GM21825 (cell line): ENCODE data around the gene SDK1.

ENCODE experiments used
- ATAC-seq: cut with Tn5 transposase; IDR thresholded peaks from one replicate; pipeline ENCODE4 v1.9.1; 2021; ENCODE audit warnings: mild to moderate bottlenecking, moderate library complexity; ENCODE audit not compliant: unreplicated experiment

The SDK1 gene

DNA sequence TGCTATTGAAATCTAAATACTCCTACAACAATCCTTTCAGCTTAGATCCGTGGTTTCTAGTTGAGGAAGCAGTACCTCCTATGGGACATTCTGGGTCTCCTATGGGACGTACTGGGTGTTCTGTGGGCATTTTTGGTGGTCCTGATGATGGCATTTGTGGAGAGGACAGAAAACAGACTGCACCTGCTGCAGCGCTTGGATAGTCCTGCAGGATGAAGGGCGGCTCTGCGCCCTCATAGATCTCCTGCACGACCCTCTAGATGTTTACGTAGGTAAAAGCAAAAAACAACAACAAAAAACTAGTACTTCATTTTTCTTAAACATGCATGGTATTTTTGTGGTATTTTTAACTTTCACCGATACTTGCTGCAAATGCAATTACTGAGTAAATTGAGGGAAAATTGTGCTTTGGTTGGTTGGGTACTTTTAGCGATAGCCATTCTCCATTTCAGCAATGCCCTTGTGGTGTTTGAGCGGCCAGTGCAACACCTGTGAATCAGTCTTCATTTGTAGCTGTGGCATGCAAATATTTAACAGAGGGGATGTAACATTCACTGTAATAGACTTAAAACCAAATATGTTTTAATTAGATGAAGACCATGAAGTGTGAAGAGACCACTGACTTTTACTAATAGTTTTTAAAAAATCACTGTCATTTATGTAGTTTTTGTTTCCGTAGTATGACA, 461.2 kb downstream of the SDK1 start:
- no peak for ATAC-seq

DNA sequence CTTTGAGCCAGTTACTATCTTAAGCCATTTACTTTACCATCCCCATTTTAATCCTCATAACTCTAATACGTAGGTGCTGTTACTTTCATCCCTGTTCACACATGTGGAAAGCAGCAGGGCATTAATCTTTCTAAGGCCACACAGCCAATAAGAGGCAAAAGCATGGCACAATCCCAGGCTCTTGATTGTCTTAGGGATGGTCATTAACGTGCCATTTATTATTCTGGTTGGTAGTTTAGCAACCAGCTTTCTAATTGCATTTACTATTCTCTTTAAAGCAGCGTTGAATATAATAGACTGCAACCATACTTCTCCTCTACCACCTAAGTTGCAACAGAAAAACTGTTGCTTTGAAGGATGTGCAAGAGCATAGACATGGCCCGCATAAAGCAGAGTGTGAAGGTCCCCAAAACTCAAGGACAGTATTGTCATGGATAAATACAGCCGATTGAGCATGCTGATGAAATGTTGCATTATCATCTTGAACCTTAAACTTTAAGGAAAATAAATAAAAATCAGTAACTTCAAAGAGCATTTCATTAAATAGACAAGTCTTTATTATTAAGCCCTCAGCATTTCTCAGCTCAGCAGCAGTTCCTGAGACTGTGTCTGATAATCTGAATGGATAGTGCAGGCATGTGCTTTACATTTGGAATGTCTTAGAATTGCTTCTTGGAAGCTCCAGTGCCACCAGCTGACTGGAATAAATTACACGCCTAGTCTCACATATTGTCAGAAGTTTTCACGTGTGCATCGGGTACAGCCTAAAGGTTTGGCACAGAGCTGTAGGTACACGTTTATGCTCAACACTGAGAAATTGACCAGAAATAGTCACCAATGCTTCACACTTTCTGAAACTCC, 467.1 kb downstream of the SDK1 start:
- no peak for ATAC-seq

DNA sequence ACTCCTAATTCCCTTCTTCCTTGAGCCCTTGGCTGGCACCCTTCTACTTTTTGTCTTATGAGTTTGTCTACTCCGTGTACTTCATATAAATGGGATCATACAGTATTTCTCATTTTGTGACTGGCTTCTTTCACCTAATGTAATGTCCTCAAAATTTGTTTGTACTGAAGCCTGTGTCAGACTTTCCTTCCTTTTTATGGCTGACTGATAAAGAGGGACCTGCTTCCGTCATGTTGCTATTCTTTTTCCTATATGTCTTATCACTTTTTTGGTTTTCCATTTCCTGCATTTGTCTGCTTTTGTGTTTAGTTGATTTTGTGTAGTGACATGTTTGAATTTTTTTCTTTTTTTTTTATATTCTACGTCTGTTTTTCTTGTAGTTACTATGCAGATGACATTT, 470.9 kb downstream of the SDK1 start:
- ATAC-seq = no peak

DNA sequence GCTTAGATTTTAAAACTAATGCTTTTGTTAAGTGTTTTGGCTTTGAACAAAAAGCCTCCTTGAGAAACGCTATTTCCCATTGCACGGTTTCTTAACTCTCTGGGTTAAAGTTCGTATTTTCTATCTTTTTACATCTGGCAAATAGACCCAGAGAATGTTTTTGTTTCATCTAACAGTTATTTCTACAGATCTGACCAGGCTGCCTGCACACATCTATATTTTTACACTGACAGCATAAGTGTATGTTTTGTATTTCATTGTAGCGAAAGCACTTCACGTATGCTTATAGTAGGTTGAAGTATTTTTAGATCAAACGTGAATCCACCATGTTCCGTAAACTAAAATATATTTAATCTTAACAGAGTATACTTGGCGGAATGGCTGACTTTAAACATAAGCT, 477.3 kb downstream of the SDK1 start:
- no peak for ATAC-seq

DNA sequence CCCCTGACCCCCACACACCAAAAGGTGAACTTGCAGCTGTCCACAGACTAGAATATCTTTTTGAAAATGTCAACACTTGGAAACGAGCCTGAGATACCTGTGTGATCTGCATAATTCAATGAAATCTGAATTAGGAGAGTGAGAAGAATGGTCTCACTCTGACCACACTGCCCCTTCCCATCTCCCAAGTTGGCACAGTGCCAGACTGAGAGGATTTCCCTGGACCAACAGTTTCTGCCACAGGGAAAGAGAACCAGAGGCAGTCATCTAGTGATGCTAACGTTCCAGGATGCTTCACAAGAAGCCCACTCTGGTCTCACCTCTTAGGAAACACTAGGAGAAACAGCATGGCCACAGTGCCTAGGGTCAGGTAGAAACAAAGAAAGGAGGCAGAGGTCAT, 479.0 kb downstream of the SDK1 start:
- no peak for ATAC-seq

DNA sequence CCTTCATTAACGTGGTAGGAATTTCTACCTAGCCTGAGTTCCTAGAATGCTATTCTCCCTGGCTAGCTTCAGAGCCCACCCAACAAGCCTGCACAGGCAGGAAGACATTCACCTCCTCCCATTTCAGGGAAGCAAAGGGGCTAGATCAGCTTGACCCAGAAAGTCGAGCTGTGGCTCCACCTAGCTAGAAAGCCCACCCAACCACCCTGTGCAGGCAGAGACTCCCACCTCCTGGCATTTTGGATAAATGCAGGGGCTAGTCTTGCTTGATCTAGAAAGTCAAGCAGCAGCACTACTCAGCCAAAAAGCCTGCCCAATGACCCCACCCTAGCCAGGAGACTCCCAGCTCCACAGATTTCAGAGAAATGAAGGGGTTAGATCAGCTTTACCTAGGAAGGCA, 479.5 kb downstream of the SDK1 start:
- ATAC-seq = no peak

DNA sequence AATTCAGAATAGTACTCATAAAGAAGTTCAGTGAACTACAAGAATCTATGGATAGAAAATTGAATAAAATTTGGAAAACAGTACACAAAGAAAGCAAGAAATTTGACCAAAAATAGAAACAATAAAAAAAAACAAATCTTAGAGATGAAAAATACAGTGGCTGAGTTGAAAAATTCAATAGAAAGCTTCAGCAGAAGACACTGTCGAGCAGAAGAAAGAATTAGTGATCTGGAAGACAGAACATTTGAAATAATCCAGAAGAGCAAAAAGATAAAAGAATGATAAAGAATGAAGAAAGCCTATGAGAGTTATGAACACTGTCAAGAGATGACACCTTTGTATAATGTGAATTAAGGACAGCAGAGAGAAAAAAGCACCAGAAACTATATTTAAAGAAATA, 480.6 kb downstream of the SDK1 start:
- ATAC-seq = no peak

DNA sequence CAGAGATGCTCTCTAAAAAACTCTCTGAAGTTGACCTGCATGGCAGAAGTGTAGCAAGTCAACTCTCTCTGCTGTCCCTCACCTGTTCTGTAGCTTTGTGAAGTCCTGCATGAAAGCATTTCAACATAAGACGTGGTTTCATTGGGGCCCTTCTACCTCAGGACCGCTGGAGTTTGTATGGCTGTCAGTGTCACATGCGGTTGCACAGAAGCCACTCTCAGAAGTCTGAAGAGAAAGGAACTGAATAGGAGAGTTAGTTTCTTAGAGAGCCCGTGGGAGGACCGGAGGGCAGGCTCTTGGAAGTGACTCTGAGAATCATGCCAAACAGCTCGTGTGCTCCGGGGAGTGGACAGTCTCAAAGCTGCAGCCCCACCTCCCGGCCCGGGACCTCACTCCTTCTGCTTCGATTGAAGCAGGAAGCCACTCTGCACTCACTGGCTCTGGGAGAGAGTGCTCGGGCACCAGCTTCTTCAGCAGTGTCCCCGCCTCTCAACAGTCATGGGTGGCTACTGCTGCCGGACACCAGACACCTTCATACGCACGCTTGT, 486.7 kb downstream of the SDK1 start:
- ATAC-seq = no peak

DNA sequence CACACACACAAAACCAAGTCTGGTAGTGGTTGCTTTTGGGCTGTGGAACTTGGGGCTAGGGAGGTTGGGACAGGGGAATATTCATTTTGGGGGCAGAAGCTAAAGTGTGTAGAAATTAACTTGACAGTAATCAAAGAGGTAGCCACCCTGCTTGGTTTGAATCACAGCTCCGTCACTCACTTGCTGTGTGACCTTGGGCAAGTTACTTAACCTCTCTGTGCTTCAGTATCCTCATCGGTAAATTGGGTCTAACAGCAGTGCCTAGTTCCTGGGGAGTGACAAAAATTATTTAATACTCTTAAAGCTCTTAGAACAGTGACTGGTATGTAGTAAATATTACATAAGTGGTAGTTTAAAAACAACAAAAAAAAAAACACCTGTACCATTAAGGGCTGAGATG, 489.8 kb downstream of the SDK1 start:
- ATAC-seq = no peak

DNA sequence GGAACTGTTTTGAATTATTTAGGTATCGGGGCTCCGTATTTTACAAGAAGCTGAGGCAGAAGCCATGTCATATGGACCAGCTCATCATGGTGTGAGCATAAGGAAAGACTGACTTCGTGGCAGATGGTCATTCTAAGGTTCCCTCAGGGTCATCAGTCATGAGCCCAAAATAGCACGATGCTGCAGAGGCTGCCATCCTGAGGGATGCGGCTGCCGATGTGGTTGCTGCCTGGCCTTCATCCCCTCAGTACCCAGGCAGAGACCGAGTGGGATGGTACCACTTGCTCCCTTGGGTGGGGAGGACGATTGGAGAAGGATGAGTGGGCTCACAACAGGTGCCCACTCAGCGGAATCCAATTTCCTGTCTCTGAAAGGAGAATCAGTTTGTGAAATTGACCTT, 490.3 kb downstream of the SDK1 start:
- ATAC-seq = no peak

DNA sequence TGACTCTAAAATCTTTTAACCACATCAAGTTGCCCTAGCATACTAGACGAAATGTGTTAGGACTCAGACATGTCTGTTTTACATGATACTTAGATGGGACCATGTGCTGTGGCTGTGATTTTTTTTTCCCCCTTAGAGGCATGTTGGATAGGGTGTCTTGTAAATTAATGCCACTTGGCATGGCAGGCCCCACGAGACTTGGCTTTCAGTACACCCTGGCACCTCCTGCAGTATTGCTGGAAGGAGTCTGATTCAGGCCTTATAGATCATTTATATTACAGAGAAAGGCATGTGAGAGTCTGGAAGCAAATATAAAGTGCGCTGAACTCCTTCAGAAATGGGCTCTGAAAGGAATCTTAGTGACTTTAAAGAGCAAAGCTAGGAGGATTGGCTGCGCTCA, 494.1 kb downstream of the SDK1 start:
- no peak for ATAC-seq

DNA sequence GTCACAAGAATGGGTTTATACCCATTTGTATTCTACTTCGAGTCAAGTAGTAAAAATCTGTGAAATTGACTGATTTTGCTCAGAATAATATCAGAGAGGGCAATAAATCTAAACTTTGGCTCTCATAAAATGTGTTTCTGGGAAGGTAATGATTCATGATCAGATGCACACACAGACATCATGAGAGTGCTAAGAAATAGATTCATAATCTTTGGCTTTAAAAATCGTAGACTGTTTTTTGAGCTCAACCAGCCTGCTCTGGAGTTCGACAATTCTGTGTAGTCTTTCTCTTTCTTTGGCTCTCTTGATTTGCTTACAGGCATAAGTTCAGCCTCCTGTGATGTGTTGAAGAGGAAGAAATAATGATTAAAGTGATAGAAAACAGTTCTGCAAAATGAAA, 494.7 kb downstream of the SDK1 start:
- no peak for ATAC-seq

DNA sequence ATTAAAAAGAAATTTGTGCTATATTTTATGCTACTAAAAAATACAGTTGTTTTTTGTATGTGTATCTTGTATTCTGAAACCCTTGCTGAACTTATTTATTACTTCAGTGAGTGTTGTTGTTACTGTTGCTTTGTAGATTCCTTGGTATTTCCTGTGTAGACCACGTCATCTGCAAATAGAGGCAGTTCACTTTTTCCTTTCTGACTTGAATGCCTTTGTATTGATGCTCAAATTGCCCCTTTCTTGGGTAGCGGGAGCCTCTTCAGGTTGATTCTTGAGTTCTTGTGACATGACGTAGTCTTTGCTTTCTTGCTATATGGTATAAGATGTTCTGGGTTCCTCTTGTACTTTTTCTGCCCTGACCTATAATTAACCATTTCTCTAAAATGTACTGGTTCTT, 504.1 kb downstream of the SDK1 start:
- no peak for ATAC-seq

DNA sequence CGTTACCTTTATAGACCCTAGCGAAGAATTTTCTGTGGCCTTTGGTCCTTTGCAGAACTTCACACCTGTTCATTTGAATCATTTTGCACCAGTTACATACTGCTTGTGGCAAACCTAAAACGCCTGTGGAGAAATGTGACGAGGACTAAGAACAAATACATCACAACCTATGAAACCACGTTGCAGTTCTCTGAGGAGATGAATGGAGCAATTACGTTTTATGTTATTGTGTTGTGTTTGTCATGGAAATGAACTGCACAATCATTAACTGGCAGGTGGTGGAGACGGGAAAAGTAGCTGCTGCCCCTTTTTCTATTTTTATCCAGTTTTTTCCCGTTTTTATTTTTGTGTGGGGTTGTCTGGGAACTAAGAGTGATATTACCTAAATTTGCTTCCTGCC, 505.5 kb downstream of the SDK1 start:
- no peak for ATAC-seq

DNA sequence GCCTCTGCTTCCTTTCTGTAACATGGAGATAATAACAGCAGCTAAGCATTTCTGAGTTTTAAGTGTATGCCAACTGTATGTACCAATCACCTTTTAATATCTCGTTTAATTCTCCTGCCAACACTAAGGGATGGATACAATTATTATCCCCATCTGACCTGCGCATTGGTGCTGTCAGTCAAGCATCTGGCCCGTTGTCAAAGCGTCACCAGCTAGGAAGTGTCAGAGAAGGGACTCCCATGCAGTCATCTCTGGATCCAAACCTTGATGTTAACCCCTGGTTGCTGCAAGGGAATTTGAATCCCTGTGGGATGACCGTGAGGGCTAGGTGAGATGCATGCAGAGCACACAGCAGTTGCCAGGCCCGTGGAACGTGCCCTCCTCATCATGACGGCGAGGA, 506.8 kb downstream of the SDK1 start:
- ATAC-seq = no peak

DNA sequence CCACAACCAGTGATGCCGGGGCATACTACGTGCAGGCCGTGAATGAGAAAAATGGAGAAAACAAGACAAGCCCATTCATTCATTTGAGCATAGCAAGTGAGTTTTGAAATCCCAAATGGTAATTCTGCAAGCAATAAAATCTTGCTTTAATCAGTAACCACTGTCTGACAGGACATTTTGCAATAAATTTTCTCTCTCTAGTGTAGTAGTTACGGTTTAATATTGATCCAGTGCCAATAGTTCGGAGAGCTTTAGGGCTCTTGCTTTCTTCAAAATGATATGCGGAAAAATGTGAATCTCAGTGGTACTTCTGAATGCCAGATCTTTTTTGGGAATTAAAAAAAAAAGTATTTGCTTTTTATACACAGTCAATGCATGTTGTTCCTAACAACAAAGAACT, 520.4 kb downstream of the SDK1 start:
- ATAC-seq = no peak

DNA sequence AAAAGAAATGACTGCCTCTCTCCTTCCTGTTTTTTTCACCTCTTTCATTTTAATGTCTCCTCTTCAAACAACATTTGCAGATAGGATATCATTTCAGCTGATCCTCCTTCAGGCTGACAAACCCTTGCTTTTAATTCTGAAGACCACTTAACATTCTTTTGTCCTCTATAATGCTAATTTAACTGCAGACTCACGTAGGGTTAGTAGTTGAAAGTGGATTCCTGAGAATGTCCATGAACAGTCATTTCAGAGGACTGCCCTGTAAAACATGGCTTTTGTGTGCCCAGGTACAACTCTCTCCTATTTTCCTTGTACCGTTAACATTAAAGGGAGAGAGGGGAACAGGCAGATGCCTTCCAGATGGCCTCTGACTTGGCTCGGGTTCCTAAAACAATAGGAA, 524.4 kb downstream of the SDK1 start:
- ATAC-seq = no peak

DNA sequence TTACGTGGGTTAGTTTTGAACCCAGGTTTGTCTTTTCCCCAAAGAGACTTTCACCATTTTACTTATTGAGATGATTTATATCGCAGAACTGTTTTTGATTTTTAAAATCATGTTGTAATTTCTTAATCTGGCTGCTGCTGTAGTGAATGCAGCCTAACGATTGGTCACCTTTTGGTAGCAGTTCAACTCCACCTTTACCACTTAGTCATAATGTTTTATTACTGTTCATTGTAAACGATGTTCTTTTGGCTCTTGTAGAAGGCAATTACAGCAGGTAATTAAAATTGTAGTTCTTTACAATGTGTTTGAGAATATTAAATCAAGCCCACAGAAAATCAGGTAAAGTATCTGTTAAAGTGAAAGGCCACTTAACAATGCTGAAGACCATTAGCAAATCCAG, 531.1 kb downstream of the SDK1 start:
- no peak for ATAC-seq

DNA sequence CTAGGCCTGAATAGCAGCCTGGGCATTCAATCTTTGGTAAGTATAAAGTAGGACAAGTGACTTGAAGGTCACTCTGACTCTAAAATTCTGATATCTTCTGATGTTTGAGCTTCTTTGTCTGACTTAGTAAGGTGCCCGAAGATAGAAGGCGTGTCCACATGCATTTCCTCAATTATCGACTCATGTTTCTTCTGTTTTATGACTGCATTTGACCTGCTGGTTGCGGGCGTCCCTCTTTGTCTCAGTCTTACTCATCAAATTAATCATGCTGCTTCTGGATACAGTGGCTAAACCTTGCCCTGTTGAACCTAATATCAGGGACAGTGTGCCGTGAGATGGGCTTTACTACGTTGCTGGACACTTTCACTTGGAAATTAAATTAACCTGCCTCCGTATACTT, 534.1 kb downstream of the SDK1 start:
- ATAC-seq = no peak

DNA sequence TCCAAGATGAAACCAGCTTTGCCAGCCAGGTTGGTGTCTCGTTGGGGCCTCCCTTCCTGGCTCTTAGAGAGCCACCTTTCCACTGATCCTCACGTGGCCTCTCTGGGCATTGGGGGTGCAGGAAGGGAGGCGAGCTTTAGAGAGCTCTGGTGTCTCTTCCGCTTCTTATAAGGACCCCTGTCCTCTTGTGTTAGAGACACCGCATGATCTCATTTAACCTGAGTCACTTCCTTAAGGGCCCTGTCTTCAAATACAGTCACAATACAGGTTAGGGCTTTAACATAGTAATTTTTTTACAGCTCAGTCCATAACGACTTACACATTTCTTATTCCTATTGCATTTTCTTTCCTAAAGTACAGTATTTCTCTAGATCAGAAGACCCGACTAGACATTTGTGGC, 535.8 kb downstream of the SDK1 start:
- no peak for ATAC-seq

DNA sequence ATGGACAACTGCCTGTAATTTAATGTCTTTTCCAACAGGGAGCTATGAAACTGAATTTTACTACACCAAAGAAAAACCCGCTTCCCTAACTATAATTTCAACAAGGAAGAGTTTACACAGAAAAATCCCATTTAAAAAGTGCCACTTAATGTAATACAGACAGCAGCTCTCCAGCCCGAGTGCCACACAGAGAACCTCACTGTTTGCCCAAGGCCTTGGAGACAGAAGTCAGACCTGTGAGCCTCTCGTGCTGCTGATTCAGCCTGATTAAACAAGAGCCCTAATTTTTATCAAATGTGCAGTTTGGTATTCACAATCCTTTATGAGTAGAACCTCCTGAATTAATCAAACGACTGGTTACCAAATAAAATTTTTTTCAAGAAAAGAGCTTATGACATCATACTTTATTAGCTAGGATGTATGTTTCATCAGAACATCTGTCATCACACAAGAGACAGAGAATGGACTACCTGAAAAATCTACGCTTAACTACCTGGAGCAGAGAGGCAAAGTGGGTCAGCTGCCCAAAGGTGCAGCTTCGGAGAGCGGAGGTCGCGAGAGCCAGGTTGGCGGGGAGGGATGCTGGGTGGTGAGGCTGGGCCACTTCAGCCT, 543.6 kb downstream of the SDK1 start:
- no peak for ATAC-seq

DNA sequence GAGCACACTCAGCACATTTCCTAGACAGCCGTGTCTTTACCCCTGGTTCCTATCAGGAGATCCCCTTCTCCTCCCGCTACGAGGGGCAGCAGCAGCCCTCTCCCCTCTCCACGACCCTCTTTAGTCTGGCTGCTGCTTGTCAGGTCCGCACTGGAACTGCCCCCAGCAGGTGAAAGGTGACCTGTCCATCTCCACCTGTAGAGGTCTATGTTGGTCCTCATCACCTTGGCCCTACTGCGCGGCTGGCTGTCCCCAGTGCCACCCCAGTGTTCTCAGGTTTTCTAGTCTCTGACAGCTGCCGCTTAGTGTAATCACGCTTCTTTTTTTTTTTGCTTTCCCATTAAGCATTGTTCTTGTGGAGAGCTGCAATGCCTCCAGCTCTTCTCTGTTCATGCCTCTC, 545.7 kb downstream of the SDK1 start:
- ATAC-seq = no peak
